SK-N-SH treated with all-trans-retinoic acid at 6 μM for 48 hours (cell line): ENCODE results near the gene TMEM185B.

Source experiments
- ATAC-seq: fragments of 200-7000 bp; cut with Tn5 transposase; 3 replicates; pipeline ENCODE4 v1.9.1; 2020; ENCODE audit warnings: mild to moderate bottlenecking, moderate library complexity
- ARNTL ChIP-seq: fragments of 450-650 bp; formaldehyde crosslinking; IDR thresholded peaks from 2 replicates; pipeline ENCODE4 v1.5.0; 2020; ENCODE audit warnings: low read depth, mild to moderate bottlenecking, moderate library complexity, borderline replicate concordance
- BACH2 ChIP-seq: fragments of 250-450 bp; sonication (Bioruptor Pico); IDR thresholded peaks from 2 replicates; pipeline ENCODE4 v1.9.0; 2021; ENCODE audit warnings: mild to moderate bottlenecking, borderline replicate concordance
- CSDC2 ChIP-seq: fragments of 250-450 bp; sonication (Bioruptor Pico); IDR thresholded peaks from 2 replicates; pipeline ENCODE4 v1.5.0; 2020; ENCODE audit warnings: mild to moderate bottlenecking, moderate library complexity
- CSRNP3 ChIP-seq: fragments of 250-450 bp; sonication (Bioruptor Pico); IDR thresholded peaks from 2 replicates; pipeline ENCODE4 v1.5.1; 2021; ENCODE audit warnings: mild to moderate bottlenecking, moderate library complexity
- ESRRG ChIP-seq: fragments of 250-450 bp; sonication (Bioruptor Pico); IDR thresholded peaks from 2 replicates; pipeline ENCODE4 v1.6.1; 2021; ENCODE audit warnings: mild to moderate bottlenecking
- GLIS3 ChIP-seq: fragments of 250-450 bp; sonication (Bioruptor Pico); IDR thresholded peaks from 2 replicates; pipeline ENCODE4 v1.5.0; 2020; ENCODE audit warnings: mild to moderate bottlenecking, moderate library complexity
- ISL1 ChIP-seq: fragments of 250-450 bp; sonication (Bioruptor Pico); IDR thresholded peaks from 2 replicates; pipeline ENCODE4 v2.1.2; 2022; ENCODE audit warnings: mild to moderate bottlenecking, moderate library complexity
- OSR1 ChIP-seq: fragments of 250-450 bp; sonication (Bioruptor Pico); IDR thresholded peaks from 2 replicates; pipeline ENCODE4 v1.8.0; 2022; ENCODE audit warnings: moderate library complexity, mild to moderate bottlenecking, inconsistent platforms
- PATZ1 ChIP-seq: fragments of 250-450 bp; sonication (Bioruptor Pico); IDR thresholded peaks from 2 replicates; pipeline ENCODE4 v1.8.0; 2020; ENCODE audit warnings: mild to moderate bottlenecking, moderate library complexity, borderline replicate concordance
- POU6F1 ChIP-seq: fragments of 250-450 bp; sonication (Bioruptor Pico); IDR thresholded peaks from 2 replicates; pipeline ENCODE4 v1.8.0; 2021; ENCODE audit warnings: low read depth, mild to moderate bottlenecking, moderate library complexity, borderline replicate concordance
- PPARA ChIP-seq: fragments of 250-450 bp; sonication (Bioruptor Pico); IDR thresholded peaks from 2 replicates; pipeline ENCODE4 v1.5.0; 2020; ENCODE audit warnings: mild to moderate bottlenecking, borderline replicate concordance
- RARB ChIP-seq: fragments of 250-450 bp; sonication (Bioruptor Pico); IDR thresholded peaks from 2 replicates; pipeline ENCODE4 v1.8.0; 2021; ENCODE audit warnings: mild to moderate bottlenecking, moderate library complexity
- SNAI2 ChIP-seq: fragments of 250-450 bp; sonication (Bioruptor Pico); IDR thresholded peaks from 2 replicates; pipeline ENCODE4 v1.5.0; 2020; ENCODE audit warnings: mild to moderate bottlenecking, moderate library complexity
- TCF4 ChIP-seq: fragments of 250-450 bp; sonication (Bioruptor Pico); IDR thresholded peaks from 2 replicates; pipeline ENCODE4 v1.8.0; 2021; ENCODE audit warnings: mild to moderate bottlenecking, moderate library complexity, borderline replicate concordance
- TOX ChIP-seq: fragments of 250-450 bp; sonication (Bioruptor Pico); IDR thresholded peaks from 2 replicates; pipeline ENCODE4 v1.8.0; 2021; ENCODE audit warnings: mild to moderate bottlenecking, moderate library complexity, borderline replicate concordance
- TSHZ2 ChIP-seq: fragments of 250-450 bp; sonication (Bioruptor Pico); IDR thresholded peaks from 2 replicates; pipeline ENCODE4 v1.5.0; 2020; ENCODE audit warnings: mild to moderate bottlenecking, moderate library complexity
- ZC3H10 ChIP-seq: fragments of 250-450 bp; sonication (Bioruptor Pico); IDR thresholded peaks from 2 replicates; pipeline ENCODE4 v1.5.1; 2021; ENCODE audit warnings: mild to moderate bottlenecking, moderate library complexity
- ZFP3 ChIP-seq: fragments of 250-450 bp; sonication (Bioruptor Pico); IDR thresholded peaks from 2 replicates; pipeline ENCODE4 v1.5.0; 2020; ENCODE audit warnings: mild to moderate bottlenecking, moderate library complexity
- ZFP30 ChIP-seq: fragments of 450-650 bp; formaldehyde crosslinking; IDR thresholded peaks from 2 replicates; pipeline ENCODE4 v1.5.0; 2022; ENCODE audit warnings: mild to moderate bottlenecking, moderate library complexity
- ZNF565 ChIP-seq: fragments of 450-650 bp; formaldehyde crosslinking; conservative IDR thresholded peaks from 2 replicates; pipeline ENCODE4 v1.5.0; 2020; ENCODE audit warnings: low read depth, mild to moderate bottlenecking, moderate library complexity
- ZNF70 ChIP-seq: fragments of 450-650 bp; formaldehyde crosslinking; IDR thresholded peaks from 2 replicates; pipeline ENCODE4 v1.5.0; 2020; ENCODE audit warnings: mild to moderate bottlenecking, moderate library complexity
- ZNF8 ChIP-seq: fragments of 450-650 bp; formaldehyde crosslinking; IDR thresholded peaks from 2 replicates; pipeline ENCODE4 v1.5.0; 2020; ENCODE audit warnings: mild to moderate bottlenecking, moderate library complexity

Gene TMEM185B

GRCh38 chr2:120231974-120232635 is 8.9 kb upstream of the TMEM185B start:
- TF ChIP-seq ZFP30 (CRISPR knock-in tag): no peak
- no peak for TF ChIP-seq PPARA (CRISPR knock-in tag)
- TF ChIP-seq ARNTL (CRISPR knock-in tag): no peak
- TF ChIP-seq RARB (CRISPR knock-in tag): no peak
- TF ChIP-seq ESRRG (CRISPR knock-in tag): no peak
- no peak for TF ChIP-seq PATZ1 (CRISPR knock-in tag)
- TF ChIP-seq GLIS3 (CRISPR knock-in tag): no peak
- no peak for TF ChIP-seq TSHZ2 (CRISPR knock-in tag)
- no peak for TF ChIP-seq CSRNP3 (CRISPR knock-in tag)
- no peak for TF ChIP-seq SNAI2 (CRISPR knock-in tag)
- no peak for TF ChIP-seq ISL1
- TF ChIP-seq CSDC2 (CRISPR knock-in tag): no peak
- TF ChIP-seq ZNF565: no peak
- TF ChIP-seq ZNF70: no peak
- TF ChIP-seq ZFP3 (CRISPR knock-in tag): no peak
- no peak for ATAC-seq

DNA sequence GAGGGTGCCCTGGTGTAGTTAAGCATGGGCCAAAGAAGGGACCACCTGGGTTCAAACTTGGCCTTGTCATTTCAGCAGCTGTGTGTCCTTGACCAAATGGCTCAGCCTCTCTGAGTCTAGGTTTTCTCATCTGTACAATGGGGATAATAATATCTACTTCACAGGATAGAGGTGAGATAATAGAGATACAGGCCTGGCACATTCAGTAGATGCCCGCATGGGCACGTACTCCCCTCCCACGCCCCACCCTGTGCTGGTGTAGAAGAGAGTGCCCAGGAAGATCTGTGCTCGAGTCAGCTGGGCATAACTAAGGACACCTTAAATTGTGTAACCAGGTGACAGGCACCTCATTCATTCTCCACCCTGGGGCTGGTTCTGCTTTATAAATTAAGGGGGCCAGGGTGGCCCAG is 8.4 kb upstream of the TMEM185B start:
- ATAC-seq: no peak
- TF ChIP-seq CSRNP3 (CRISPR knock-in tag) (no peak), OSR1 (CRISPR knock-in tag) (no peak), SNAI2 (CRISPR knock-in tag) (no peak), ESRRG (CRISPR knock-in tag) (no peak), TOX (no peak), RARB (CRISPR knock-in tag) (no peak), ZNF70 (no peak), ZFP3 (CRISPR knock-in tag) (no peak)
- TF ChIP-seq, all 23 proteins: peak for 0

- TF ChIP-seq ZFP3 (CRISPR knock-in tag) (no peak), ZNF70 (no peak), ZNF565 (no peak), ZC3H10 (no peak), ZFP30 (CRISPR knock-in tag) (no peak), ISL1 (no peak), RARB (CRISPR knock-in tag) (no peak), TSHZ2 (CRISPR knock-in tag) (no peak), TCF4 (CRISPR knock-in tag) (no peak), BACH2 (no peak), TOX (no peak), GLIS3 (CRISPR knock-in tag) (no peak), CSDC2 (CRISPR knock-in tag) (no peak), ZNF8 (CRISPR knock-in tag) (no peak), POU6F1 (CRISPR knock-in tag) (no peak)
- TF ChIP-seq, all 23 proteins: peak for 0
- no peak; the same call in 2 of the 3 replicates for ATAC-seq
Observed at GRCh38 chr2:120230515-120231471, 7.6 kb upstream of the TMEM185B start.
